ENCODE results near the gene IPO9.

The IPO9 gene

DNA sequence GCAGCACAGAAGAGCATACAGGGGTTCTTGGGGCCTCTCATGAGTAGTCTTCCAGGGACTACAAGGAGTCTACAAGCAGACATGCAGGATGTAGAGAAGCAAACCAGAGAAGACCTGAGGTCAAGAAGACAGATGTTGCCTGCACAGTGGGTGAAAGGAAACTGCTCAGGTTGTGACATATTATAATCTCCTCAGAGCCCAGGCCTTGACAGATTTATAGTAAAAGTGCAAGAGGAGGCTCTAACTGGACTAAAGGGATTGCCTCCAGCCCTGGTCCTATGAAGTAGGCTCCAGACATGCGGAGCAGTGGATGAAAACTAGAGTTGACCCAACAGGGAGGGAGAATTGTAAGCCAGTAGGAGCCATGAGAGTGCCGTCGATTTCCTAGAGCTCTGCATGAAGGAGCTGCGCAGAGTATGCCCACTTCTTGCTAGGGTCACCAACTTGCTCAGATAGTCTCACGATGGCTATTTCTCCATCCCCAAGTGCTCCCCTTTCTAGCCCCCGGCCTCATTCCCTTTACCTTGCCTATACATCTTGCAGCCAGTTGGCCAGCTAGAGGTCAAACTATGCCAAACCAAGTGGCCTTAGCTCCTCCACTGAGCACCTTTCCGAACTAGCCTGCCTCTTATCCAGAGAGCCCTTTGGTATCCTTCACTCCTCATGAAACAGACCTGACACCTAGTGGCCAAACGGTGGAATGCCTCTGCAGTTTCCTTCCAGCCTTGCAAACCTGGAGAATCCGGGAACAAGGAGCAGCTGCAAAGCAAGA, 36.2 kb upstream of the IPO9 start:
- DNase-seq (ENCODE audit: low spot score) = peak; percentile 79
- TF ChIP-seq, protein P1, sequence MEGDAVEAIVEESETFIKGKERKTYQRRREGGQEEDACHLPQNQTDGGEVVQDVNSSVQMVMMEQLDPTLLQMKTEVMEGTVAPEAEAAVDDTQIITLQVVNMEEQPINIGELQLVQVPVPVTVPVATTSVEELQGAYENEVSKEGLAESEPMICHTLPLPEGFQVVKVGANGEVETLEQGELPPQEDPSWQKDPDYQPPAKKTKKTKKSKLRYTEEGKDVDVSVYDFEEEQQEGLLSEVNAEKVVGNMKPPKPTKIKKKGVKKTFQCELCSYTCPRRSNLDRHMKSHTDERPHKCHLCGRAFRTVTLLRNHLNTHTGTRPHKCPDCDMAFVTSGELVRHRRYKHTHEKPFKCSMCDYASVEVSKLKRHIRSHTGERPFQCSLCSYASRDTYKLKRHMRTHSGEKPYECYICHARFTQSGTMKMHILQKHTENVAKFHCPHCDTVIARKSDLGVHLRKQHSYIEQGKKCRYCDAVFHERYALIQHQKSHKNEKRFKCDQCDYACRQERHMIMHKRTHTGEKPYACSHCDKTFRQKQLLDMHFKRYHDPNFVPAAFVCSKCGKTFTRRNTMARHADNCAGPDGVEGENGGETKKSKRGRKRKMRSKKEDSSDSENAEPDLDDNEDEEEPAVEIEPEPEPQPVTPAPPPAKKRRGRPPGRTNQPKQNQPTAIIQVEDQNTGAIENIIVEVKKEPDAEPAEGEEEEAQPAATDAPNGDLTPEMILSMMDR (IDR thresholded peaks at IDR 0.05; ENCODE audit: extremely low read depth, missing control alignments) = peak; percentile 80

DNA sequence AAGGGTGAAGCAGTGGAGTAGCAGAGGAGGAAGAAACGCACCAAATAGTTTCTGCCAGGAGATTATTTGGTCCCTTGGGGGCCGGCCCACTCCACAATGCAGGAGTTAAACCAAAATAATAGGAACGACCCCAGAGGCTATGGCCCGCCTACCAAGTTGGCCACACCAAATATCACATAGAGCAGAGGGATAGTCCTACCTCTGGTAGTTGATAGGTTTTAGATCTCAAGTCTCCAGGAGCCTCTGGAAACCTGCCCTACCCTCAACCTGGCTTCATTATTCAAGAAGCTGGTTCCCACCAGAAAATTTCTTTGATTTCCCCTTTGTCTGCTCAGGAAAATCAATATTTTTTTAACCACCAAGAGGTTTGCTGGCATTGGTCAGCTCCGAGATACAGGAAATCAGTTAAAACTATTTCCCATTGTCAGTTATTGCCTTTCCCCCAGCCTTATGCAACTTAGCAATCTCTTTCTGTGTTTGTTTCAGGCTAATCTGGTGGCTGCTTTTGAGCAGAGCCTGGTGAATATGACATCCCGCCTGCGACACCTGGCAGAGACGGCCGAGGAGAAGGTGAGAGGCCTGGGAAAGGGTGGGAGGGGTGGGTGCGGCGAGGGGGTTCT, 35.5 kb upstream of the IPO9 start:
- TF ChIP-seq, protein P1 (IDR thresholded peaks at IDR 0.05; ENCODE audit: extremely low read depth, missing control alignments) = no peak
- DNase-seq (ENCODE audit: low spot score) = no peak

DNA sequence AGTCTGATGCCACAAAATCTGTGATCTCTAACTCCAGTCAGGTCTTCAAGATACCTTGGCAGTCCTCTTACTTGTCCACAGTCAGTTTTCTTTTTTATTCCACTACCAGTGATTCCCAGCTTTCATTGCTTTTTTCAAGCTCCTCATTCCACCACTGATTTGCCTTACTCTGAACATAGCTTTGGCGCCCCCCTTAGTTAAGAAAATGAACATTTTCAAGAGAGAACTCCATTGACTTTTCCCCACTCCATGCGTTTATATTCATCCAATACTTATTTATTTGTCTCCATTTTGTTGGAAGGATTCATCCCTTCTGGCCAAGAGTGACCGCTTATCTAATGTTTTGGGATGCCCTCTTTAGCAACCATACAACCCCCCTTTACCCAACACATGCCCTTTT, 33.9 kb upstream of the IPO9 start:
- TF ChIP-seq, protein P1 (IDR thresholded peaks at IDR 0.05; ENCODE audit: extremely low read depth, missing control alignments) = peak; percentile 16
- DNase-seq (ENCODE audit: low spot score) = no peak

DNA sequence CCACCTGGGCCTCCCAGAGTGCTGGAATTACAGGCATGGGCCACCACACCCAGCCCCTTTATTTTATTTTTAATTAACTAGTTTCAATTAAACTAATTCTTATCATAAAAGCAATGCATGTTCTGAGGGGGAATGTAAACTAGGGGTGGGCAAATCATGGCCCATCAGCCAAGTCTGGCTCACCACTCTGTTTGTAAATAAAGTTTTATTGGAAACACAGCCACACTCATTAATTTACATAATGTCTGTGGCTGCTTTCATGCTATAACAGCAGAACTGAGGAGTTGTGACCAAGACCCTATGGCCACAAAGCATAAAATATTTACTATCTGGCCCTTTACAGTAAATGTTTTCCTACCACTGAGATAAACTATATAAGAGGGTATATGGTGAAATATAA, 28.7 kb upstream of the IPO9 start:
- TF ChIP-seq, protein P1 (IDR thresholded peaks at IDR 0.05; ENCODE audit: extremely low read depth, missing control alignments) = no peak
- no peak for DNase-seq (ENCODE audit: low spot score)

DNA sequence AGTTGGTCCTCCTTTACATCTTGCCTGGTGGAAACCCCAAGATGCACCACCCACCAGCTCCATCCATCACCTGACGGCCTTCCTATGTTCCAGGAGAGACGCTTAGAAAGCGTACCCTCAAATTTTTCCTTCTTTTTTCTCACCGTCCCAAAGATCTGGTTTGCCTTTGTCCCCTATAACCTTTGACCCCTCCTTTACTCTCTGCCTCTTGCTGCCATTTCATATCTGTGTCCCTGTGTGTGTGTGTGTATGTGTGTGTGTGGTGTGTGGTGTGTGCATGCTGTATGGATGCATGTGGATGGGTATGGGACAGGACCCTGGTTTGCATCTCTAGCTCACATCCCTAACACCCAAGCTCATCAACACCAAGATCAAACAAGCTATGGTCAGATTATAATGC, 22.2 kb upstream of the IPO9 start:
- DNase-seq (ENCODE audit: low spot score) = no peak
- TF ChIP-seq, protein P1 (IDR thresholded peaks at IDR 0.05; ENCODE audit: extremely low read depth, missing control alignments) = no peak

DNA sequence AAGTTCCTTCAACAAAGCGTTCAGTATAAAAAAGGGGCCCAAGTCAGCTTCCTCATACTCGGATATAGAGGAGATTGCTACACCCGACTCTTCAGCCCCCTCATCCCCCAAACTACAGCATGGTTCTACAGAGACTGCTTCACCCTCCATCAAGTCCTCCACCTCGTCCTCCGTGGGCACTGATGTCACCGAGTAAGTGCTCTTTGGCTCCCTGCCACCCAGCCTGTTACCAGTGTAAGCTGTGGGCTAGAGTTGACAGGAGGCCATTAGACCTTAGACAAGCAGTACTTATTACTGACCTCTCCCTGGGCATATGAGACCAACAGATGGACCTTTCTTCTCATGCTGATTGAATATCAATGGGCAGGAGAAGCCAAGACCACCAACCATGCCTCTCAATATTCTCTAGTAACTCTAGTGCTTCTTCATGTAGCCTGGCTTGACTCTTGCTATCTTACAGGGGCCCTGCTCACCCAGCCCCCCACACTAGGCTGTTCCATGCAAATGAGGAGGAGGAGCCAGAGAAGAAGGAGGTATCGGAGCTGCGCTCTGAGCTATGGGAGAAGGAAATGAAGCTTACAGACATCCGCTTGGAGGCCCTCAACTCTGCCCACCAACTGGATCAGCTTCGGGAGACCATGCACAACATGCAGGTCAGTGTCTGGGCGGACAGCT, 20.9 kb upstream of the IPO9 start:
- TF ChIP-seq, protein P1 (IDR thresholded peaks at IDR 0.05; ENCODE audit: extremely low read depth, missing control alignments) = no peak
- DNase-seq (ENCODE audit: low spot score) = no peak

DNA sequence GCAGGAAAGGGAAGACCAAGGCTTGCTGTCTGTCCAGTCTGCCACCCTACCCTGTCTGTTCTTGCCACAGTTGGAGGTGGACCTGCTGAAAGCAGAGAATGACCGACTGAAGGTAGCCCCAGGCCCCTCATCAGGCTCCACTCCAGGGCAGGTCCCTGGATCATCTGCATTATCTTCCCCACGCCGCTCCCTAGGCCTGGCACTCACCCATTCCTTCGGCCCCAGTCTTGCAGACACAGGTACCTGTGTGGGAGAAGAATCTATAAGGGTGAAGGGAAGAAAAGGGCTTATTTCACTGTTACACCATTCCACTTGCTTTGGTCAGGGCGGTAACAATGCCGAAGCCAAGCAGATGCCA, 20.3 kb upstream of the IPO9 start:
- TF ChIP-seq, protein P1 (IDR thresholded peaks at IDR 0.05; ENCODE audit: extremely low read depth, missing control alignments) = no peak
- DNase-seq (ENCODE audit: low spot score) = no peak
